Upper lobe of right lung (tissue), 1 donor: Measurements from ENCODE around the gene RAD51B. TPM values are rescaled to one million over a fixed set of nuclear protein-coding genes. Genes with fewer than 3 reads are reported as not detected.
A peak's percentile ranks its signal among the peaks of the same experiment; 100 is the strongest.

Experiments used
- ATAC-seq: fragments of 200-7000 bp; cut with Tn5 transposase; one replicate; pipeline ENCODE4 v1.9.1; 2020; ENCODE audit warnings: mild to moderate bottlenecking, moderate library complexity
- DNase-seq: peaks from one replicate; pipeline ENCODE4 v3.0.0-alpha.2; 2020
- H3K27ac ChIP-seq: fragments of 200-600 bp; one replicate; pipeline ENCODE4 v1.8.0; 2022
- H3K27me3 ChIP-seq: fragments of 200-600 bp; one replicate; pipeline ENCODE4 v1.8.0; 2022; ENCODE audit warnings: mild to moderate bottlenecking
- H3K36me3 ChIP-seq: fragments of 200-600 bp; one replicate; pipeline ENCODE4 v1.8.0; 2022
- H3K4me1 ChIP-seq: fragments of 200-600 bp; one replicate; pipeline ENCODE4 v1.8.0; 2022
- H3K4me3 ChIP-seq: fragments of 200-600 bp; one replicate; pipeline ENCODE4 v1.8.0; 2022; ENCODE audit warnings: mild to moderate bottlenecking
- H3K9me3 ChIP-seq: fragments of 200-600 bp; one replicate; pipeline ENCODE4 v1.8.0; 2022
- CTCF ChIP-seq: fragments of 200-600 bp; IDR thresholded peaks from one replicate; pipeline ENCODE4 v1.8.0; 2022; ENCODE audit warnings: antibody characterized with exemption
- intact Hi-C: fragments of 100-400 bp; cut with DNase I; formaldehyde crosslinking; loops from one replicate; pipeline ENCODE4 v1.11.0; 2022
- total RNA-seq: library from RNA; stranded (reverse); fragmentation: NEBNext Ultra II Directional; extraction: Animal tissue kit (Norgen Biotek cat#: 25700); gene quantifications from one replicate; pipeline ENCODE4 v1.2.1, GENCODE V29; 2021
- donor health status: DM: no; HTN: yes; CAD: no; lungs with severe emphysema.

Gene RAD51B
- total RNA-seq, 1 donor from 2014 or later, result 11.5 TPM

- DNase-seq (no peak), ATAC-seq (peak; percentile 50)
Observed at GRCh38 chr14:68089146-68089731, 269.7 kb downstream of the RAD51B start.

GRCh38 chr14:68094158-68094557, 274.6 kb downstream of the RAD51B start:
- DNase-seq (no peak), ATAC-seq (no peak)
- no peak overlapping the region for H3K27ac ChIP-seq
- no peak overlapping the region for H3K4me3 ChIP-seq
- intact Hi-C loops, result no loop called here
- no peaks in the 10 kb centered on the region for H3K4me1 ChIP-seq
- no peaks in the 10 kb centered on the region for H3K27me3 ChIP-seq
- TF ChIP-seq CTCF, result no peak
- no peaks in the 10 kb centered on the region for H3K36me3 ChIP-seq
- no peaks in the 10 kb centered on the region for H3K9me3 ChIP-seq

More at GRCh38 chr14:68089146-68089731, 269.7 kb downstream of the RAD51B start:
- H3K36me3 ChIP-seq, result no peaks in the 10 kb centered on the region
- TF ChIP-seq CTCF, result no peak
- H3K27ac ChIP-seq, result no peak overlapping the region
- no peaks in the 10 kb centered on the region for H3K9me3 ChIP-seq
- intact Hi-C loops, result no loop called here
- H3K4me3 ChIP-seq, result no peak overlapping the region
- H3K27me3 ChIP-seq, result no peaks in the 10 kb centered on the region
- no peaks in the 10 kb centered on the region for H3K4me1 ChIP-seq

GRCh38 chr14:68094752-68095151, 275.2 kb downstream of the RAD51B start:
- Histone ChIP-seq H3K4me3 (no peak overlapping the region), H3K27me3 (no peaks in the 10 kb centered on the region), H3K9me3 (no peaks in the 10 kb centered on the region), H3K4me1 (peaks cover 5% of the 10 kb centered on the region), H3K27ac (no peak overlapping the region), H3K36me3 (no peaks in the 10 kb centered on the region)
- no peak for TF ChIP-seq CTCF
- intact Hi-C loops, result no loop called here
- ATAC-seq, result no peak
- no peak for DNase-seq

GRCh38 chr14:68097727-68098126, 278.1 kb downstream of the RAD51B start:
- no peak for DNase-seq
- Histone ChIP-seq H3K4me1 (peaks cover 10% of the 10 kb centered on the region), H3K9me3 (peaks cover 12% of the 10 kb centered on the region), H3K36me3 (no peaks in the 10 kb centered on the region), H3K27ac (no peak overlapping the region), H3K4me3 (no peak overlapping the region), H3K27me3 (no peaks in the 10 kb centered on the region)
- ATAC-seq, result no peak
- TF ChIP-seq CTCF, result no peak
- intact Hi-C loops, result no loop called here

- Histone ChIP-seq H3K4me1 (peaks cover 10% of the 10 kb centered on the region), H3K27me3 (no peaks in the 10 kb centered on the region), H3K27ac (no peak overlapping the region), H3K9me3 (peaks cover 12% of the 10 kb centered on the region), H3K36me3 (no peaks in the 10 kb centered on the region), H3K4me3 (no peak overlapping the region)
- ATAC-seq (no peak), DNase-seq (no peak)
- intact Hi-C loops, result no loop called here
- TF ChIP-seq CTCF, result no peak
Observed at GRCh38 chr14:68098834-68099233, 279.3 kb downstream of the RAD51B start.
